Gastrocnemius medialis (tissue), 4 donors: ENCODE data around the gene SMAD2. TPM values are rescaled to one million over a fixed set of nuclear protein-coding genes. Genes with fewer than 3 reads are reported as not detected.
"Not testable (repeated sequence)": the region's sequence is repeated elsewhere in the genome, so short reads cannot be mapped to it uniquely, and the experiment has no call there.

Source experiments
- ATAC-seq, 2 donors: fragments of 150-250 bp; one replicate each; pipeline ENCODE4 v1.9.1; 2016
- DNase-seq, 2 donors: peaks; one replicate each; pipeline ENCODE4 v3.0.0-alpha.2; 2019
- H3K27ac ChIP-seq, 4 donors: fragments of 200-600 bp; sonication (generic); 1 replicate in 1 of 4; 2 replicates in 3 of 4; pipeline ENCODE4 v1.5.1; 2016 to 2018; ENCODE audit warnings: mild to moderate bottlenecking in 2 of 4, moderate library complexity in 1 of 4
- H3K27me3 ChIP-seq, 3 donors: fragments of 200-600 bp; sonication (generic) in 2 of 3; 1 replicate in 1 of 3; 2 replicates in 2 of 3; pipeline versions ENCODE4 v1.5.1 to v1.6.0; 2016 to 2019; ENCODE audit warnings: mild to moderate bottlenecking in 1 of 3, moderate library complexity in 1 of 3
- H3K36me3 ChIP-seq, 2 donors: fragments of 200-600 bp; sonication (generic) in 1 of 2; one replicate each; pipeline ENCODE4 v1.5.1; 2017 to 2018
- H3K4me1 ChIP-seq, 2 donors: fragments of 200-600 bp; sonication (generic) in 1 of 2; one replicate each; pipeline ENCODE4 v1.5.1; 2016 to 2017; ENCODE audit warnings: mild to moderate bottlenecking in 2 of 2
- H3K4me3 ChIP-seq, 4 donors: fragments of 200-600 bp; sonication (generic) in 3 of 4; 1 replicate in 1 of 4; 2 replicates in 3 of 4; pipeline ENCODE4 v1.5.1; 2016 to 2019; ENCODE audit warnings: mild to moderate bottlenecking in 2 of 4
- H3K9me3 ChIP-seq, 3 donors: fragments of 200-600 bp; sonication (generic) in 2 of 3; 1 replicate in 1 of 3; 2 replicates in 2 of 3; pipeline ENCODE4 v1.5.1; 2016 to 2019
- POLR2A ChIP-seq, 2 donors: fragments of 450-650 bp; IDR thresholded peaks; one replicate each; pipeline ENCODE4 v1.6.1; 2017; ENCODE audit warnings: antibody characterized with exemption in 2 of 2, mild to moderate bottlenecking in 2 of 2, moderate library complexity in 2 of 2
- in situ Hi-C, 4 donors: fragments of 200-750 bp; cut with MboI; loops; one replicate each; pipeline versions ENCODE4 v1.15.0 to v1.8.0; 2017; ENCODE audit warnings: low sequenced_read_pairs in 4 of 4
- intact Hi-C: fragments of 100-400 bp; cut with DNase I; formaldehyde crosslinking; loops from one replicate; pipeline ENCODE4 v1.15.1; 2023; ENCODE audit warnings: low total_unique reads
- total RNA-seq, 4 donors: library from RNA; depleted of rRNA; stranded (reverse); fragments of >200 nt; gene quantifications; one replicate each; pipeline versions ENCODE4 v1.1.0 to v1.2.3, GENCODE V29; 2016
- TF ChIP-seq, protein P1 (sequence below), 5 experiments: fragments of 450-650 bp in 3 of 5; fragments of 200-600 bp in 2 of 5; sonication (generic) in 2 of 5; IDR thresholded peaks in 4 of 5; conservative IDR thresholded peaks in 1 of 5; 1 replicate in 4 of 5; 2 replicates in 1 of 5; pipeline ENCODE4 v1.5.1; 2016 to 2019; ENCODE audit warnings: antibody characterized with exemption in 5 of 5, mild to moderate bottlenecking in 3 of 5, moderate library complexity in 3 of 5

Gene SMAD2
- total RNA-seq, 4 donors from 2014 or later = 53.6 to 67.7 (median 61.3) TPM

DNA sequence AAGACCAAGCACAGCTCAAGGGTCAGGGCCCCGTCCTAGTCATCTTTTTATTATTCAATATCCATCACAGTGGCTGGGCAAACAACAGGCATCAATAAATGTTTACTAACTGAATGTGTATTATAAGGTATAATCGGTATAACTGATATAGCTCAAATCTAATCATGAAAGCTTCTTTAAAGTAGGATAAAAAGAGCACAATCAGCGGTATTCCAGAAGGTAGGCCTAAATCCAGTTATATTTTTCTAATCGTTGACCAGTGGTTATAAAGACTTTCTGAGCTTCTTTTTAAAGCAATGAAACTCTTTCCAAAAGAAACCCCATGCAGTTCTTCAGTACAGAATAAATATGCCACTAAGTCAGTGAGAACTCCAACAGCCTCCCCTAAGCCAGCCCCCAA, 92.1 kb downstream of the SMAD2 start:
- in situ Hi-C loops (no loop called here), intact Hi-C loops (no loop called here)
- Histone ChIP-seq H3K4me1 (no peaks in the 10 kb centered on the region), H3K27ac (no peak overlapping the region), H3K4me3 (no peak overlapping the region), H3K27me3 (no peaks in the 10 kb centered on the region), H3K36me3 (peaks cover 0 to 33% of the 10 kb centered on the region in 2 donors), H3K9me3 (no peaks in the 10 kb centered on the region)
- ATAC-seq (no peak), DNase-seq (no peak)
- TF ChIP-seq POLR2A (IDR thresholded peaks at IDR 0.05) = no peak
- TF ChIP-seq, protein P1, sequence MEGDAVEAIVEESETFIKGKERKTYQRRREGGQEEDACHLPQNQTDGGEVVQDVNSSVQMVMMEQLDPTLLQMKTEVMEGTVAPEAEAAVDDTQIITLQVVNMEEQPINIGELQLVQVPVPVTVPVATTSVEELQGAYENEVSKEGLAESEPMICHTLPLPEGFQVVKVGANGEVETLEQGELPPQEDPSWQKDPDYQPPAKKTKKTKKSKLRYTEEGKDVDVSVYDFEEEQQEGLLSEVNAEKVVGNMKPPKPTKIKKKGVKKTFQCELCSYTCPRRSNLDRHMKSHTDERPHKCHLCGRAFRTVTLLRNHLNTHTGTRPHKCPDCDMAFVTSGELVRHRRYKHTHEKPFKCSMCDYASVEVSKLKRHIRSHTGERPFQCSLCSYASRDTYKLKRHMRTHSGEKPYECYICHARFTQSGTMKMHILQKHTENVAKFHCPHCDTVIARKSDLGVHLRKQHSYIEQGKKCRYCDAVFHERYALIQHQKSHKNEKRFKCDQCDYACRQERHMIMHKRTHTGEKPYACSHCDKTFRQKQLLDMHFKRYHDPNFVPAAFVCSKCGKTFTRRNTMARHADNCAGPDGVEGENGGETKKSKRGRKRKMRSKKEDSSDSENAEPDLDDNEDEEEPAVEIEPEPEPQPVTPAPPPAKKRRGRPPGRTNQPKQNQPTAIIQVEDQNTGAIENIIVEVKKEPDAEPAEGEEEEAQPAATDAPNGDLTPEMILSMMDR (IDR thresholded peaks at IDR 0.05 in 4 of 5, conservative IDR thresholded peaks at IDR 0.05 in 1 of 5) = no peak

DNA sequence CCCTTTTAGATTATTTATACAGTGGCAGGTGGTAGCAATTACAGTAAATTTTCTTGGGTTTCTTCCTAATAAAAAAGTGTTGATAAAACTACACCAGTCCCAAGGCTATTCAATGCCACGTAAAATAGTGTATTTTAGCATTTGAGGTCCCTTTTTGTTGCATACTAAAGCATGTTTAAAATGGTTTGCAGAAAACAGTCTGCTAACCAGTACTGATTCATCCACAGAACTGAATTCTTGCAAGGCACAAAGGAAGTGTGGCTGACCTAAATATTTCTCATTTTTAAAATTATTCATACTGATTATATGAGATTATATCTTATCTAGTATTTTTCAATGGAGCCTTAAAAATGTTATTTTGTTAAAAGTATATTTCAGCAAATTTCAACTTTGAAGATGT, 98.1 kb downstream of the SMAD2 start:
- no peak overlapping the region for H3K4me3 ChIP-seq
- intact Hi-C loops (no loop called here), in situ Hi-C loops (no loop called here)
- ATAC-seq = no peak
- H3K9me3 ChIP-seq = no peaks in the 10 kb centered on the region
- TF ChIP-seq, protein P1 (IDR thresholded peaks at IDR 0.05 in 4 of 5, conservative IDR thresholded peaks at IDR 0.05 in 1 of 5) = no peak
- no peak for TF ChIP-seq POLR2A (IDR thresholded peaks at IDR 0.05)
- no peaks in the 10 kb centered on the region for H3K4me1 ChIP-seq
- H3K27ac ChIP-seq = no peak overlapping the region
- H3K36me3 ChIP-seq = peaks cover 0 to 6% of the 10 kb centered on the region in 2 donors
- DNase-seq = no peak
- H3K27me3 ChIP-seq = no peaks in the 10 kb centered on the region

DNA sequence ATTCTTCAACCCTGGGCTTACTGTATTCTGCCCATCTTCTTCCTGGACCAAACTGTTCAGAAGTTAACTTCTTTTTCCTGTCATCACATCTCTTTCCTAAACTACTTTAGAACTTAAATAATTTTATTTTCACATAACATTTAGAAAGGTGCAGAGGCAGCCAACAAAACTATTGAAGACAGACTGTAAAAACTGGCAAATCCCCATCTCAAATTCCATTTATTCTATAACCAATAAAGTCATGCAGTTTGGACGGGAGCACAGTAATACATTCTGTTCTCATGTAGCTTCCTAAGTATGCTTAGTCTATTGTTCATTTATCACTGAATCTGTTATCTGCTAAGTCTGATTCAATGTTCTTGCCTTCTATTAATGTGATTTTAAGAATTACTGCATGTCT, 99.1 kb downstream of the SMAD2 start:
- Histone ChIP-seq H3K4me3 (no peak overlapping the region), H3K27ac (no peak overlapping the region), H3K9me3 (no peaks in the 10 kb centered on the region), H3K4me1 (no peaks in the 10 kb centered on the region), H3K27me3 (no peaks in the 10 kb centered on the region), H3K36me3 (peaks cover 0 to 6% of the 10 kb centered on the region in 2 donors)
- DNase-seq (no peak), ATAC-seq (no peak)
- in situ Hi-C loops (no loop called here), intact Hi-C loops (no loop called here)
- TF ChIP-seq POLR2A (IDR thresholded peaks at IDR 0.05) = no peak

DNA sequence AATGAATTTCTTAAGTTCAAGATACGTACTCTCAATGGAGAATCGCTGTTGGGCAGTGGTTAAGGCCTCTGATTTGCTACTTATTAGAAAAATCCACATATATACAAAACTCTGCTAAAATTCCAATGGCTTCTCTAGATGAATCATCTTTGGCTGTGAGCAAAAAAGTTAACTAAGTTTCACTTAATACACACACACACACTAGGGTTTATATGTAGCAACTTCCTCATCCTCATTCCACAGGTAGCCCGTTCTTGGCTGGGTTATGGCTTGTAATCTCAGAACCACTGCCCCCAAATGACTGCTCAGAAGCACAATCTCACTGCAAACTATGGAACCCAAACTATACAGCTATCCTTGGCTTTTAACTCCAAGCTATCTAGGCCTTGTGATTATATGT, 99.7 kb downstream of the SMAD2 start:
- Histone ChIP-seq H3K27ac (no peak overlapping the region), H3K27me3 (no peaks in the 10 kb centered on the region), H3K4me3 (no peak overlapping the region), H3K36me3 (peaks cover 0 to 6% of the 10 kb centered on the region in 2 donors), H3K9me3 (no peaks in the 10 kb centered on the region), H3K4me1 (no peaks in the 10 kb centered on the region)
- in situ Hi-C loops = no loop called here
- TF ChIP-seq POLR2A (IDR thresholded peaks at IDR 0.05) = no peak
- TF ChIP-seq, protein P1 (IDR thresholded peaks at IDR 0.05 in 4 of 5, conservative IDR thresholded peaks at IDR 0.05 in 1 of 5) = no peak
- DNase-seq (no peak), ATAC-seq (no peak)
- intact Hi-C loops = no loop called here

DNA sequence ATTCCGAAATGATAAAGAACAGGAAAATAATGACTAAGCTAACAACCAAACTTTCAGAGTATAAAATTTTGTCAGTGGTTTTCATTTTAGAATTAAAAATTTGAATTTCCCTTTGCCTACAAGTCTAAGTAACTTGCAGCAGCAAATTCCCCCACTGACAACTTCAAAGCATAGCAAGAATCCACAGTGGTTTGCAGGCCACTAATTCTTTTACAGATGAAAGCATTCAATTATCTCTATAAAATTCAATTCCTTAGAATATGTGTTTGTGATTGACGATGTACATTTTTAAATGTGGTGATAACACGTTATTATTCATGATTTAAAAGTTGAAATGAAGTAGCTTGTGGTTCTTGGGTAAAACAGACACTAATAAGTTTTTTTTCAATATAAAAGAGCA, 100.6 kb downstream of the SMAD2 start:
- Histone ChIP-seq H3K4me3 (no peak overlapping the region), H3K27me3 (no peaks in the 10 kb centered on the region), H3K9me3 (no peaks in the 10 kb centered on the region), H3K27ac (no peak overlapping the region), H3K4me1 (no peaks in the 10 kb centered on the region), H3K36me3 (peaks cover 0 to 6% of the 10 kb centered on the region in 2 donors)
- in situ Hi-C loops = no loop called here
- DNase-seq (no peak), ATAC-seq (no peak)
- intact Hi-C loops = no loop called here
- no peak for TF ChIP-seq POLR2A (IDR thresholded peaks at IDR 0.05)
- TF ChIP-seq, protein P1 (IDR thresholded peaks at IDR 0.05 in 4 of 5, conservative IDR thresholded peaks at IDR 0.05 in 1 of 5) = no peak

DNA sequence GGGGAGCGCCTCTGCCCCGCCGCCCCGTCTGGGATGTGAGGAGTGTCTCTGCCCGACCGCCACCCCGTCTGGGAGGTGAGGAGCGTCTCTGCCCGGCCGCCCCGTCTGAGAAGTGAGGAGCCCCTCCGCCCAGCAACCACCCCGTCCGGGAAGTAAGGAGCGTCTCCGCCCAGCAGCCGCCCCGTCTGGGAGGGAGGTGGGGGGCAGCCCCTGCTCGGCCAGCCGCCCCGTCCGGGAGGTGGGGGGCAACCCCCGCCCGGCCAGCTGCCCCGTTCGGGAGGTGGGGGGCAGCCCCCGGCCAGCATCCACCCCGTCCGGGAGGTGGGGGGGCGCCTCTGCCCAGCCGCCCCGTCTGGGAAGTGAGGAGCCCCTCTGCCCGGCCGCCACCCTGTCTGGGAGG, 102.4 kb downstream of the SMAD2 start:
- H3K9me3 ChIP-seq, H3K27me3 ChIP-seq, H3K4me1 ChIP-seq, H3K36me3 ChIP-seq, ATAC-seq, H3K27ac ChIP-seq, H3K4me3 ChIP-seq, DNase-seq, intact Hi-C loops, in situ Hi-C loops: not testable (repeated sequence)
